ENCODE data around the gene PGA3.
"Not testable (repeated sequence)": the region's sequence is repeated elsewhere in the genome, so short reads cannot be mapped to it uniquely, and the experiment has no call there.

The PGA3 gene

GRCh38 chr11:61202950-61203746 lies at the start of gene PGA3:
Gene PGA3 (plus strand): TSS chr11:61203515. CDS start chr11:61203565, 50 bp downstream.
- DNase-seq = not testable (repeated sequence)

- DNase-seq = no peak
Observed at GRCh38 chr11:61153593-61154095, 49.7 kb upstream of the PGA3 start.

GRCh38 chr11:61154528-61154927 lies 48.8 kb upstream of the PGA3 start:
- no peak for DNase-seq

- DNase-seq = no peak
Observed at GRCh38 chr11:61155312-61155711, 48.0 kb upstream of the PGA3 start.

GRCh38 chr11:61155741-61156140 lies 47.6 kb upstream of the PGA3 start:
- DNase-seq = no peak

GRCh38 chr11:61157743-61158142 lies 45.6 kb upstream of the PGA3 start:
- DNase-seq = no peak

GRCh38 chr11:61158691-61159381 lies 44.5 kb upstream of the PGA3 start:
- no peak for DNase-seq

GRCh38 chr11:61160487-61161189 lies 42.7 kb upstream of the PGA3 start:
- DNase-seq = no peak

- DNase-seq = peak; percentile 87
Observed at GRCh38 chr11:61161190-61162091, 41.9 kb upstream of the PGA3 start, which contains the start of gene VPS37C. Gene VPS37C (minus strand): TSS chr11:61161426. CDS start chr11:61138829, 22,597 bp downstream.

GRCh38 chr11:61162092-61162941 lies 41.0 kb upstream of the PGA3 start:
- peak; percentile 50 for DNase-seq

- DNase-seq = no peak
Observed at GRCh38 chr11:61163021-61163420, 40.3 kb upstream of the PGA3 start.

GRCh38 chr11:61163714-61164605 lies 39.4 kb upstream of the PGA3 start:
- DNase-seq = no peak

- DNase-seq = peak; percentile 75
Observed at GRCh38 chr11:61164606-61165424, 38.5 kb upstream of the PGA3 start.

- not testable (repeated sequence) for DNase-seq
Observed at GRCh38 chr11:61165785-61166184, 37.5 kb upstream of the PGA3 start.

GRCh38 chr11:61166331-61166730 lies 37.0 kb upstream of the PGA3 start:
- not testable (repeated sequence) for DNase-seq

- no peak for DNase-seq
Observed at GRCh38 chr11:61168042-61168688, 35.1 kb upstream of the PGA3 start.

- no peak for DNase-seq
Observed at GRCh38 chr11:61168800-61169199, 34.5 kb upstream of the PGA3 start.

GRCh38 chr11:61170566-61170965 lies 32.7 kb upstream of the PGA3 start:
- DNase-seq = no peak

- DNase-seq = no peak
Observed at GRCh38 chr11:61171907-61172306, 31.4 kb upstream of the PGA3 start.
